Neutrophil (primary cell): Measurements from ENCODE around the gene LFNG.

Experiments used
- H3K27ac ChIP-seq: fragments of 200-600 bp; sonication (generic); 2 replicates; pipeline ENCODE4 v1.5.1; 2016; ENCODE audit warnings: mild to moderate bottlenecking, moderate library complexity
- H3K27me3 ChIP-seq: fragments of 200-600 bp; sonication (generic); 2 replicates; pipeline ENCODE4 v1.6.0; 2016; ENCODE audit warnings: mild to moderate bottlenecking
- H3K36me3 ChIP-seq: fragments of 200-600 bp; sonication (generic); 2 replicates; pipeline ENCODE4 v1.5.1; 2017
- H3K4me1 ChIP-seq, 2 experiments: fragments of 200-600 bp in 1 of 2; sonication (generic) in 1 of 2; 1 replicate in 1 of 2; 2 replicates in 1 of 2; pipeline versions ENCODE4 v1.5.1 to v1.6.1; 2013 to 2016; ENCODE audit warnings: low read depth in 1 of 2, low read length in 1 of 2, mild to moderate bottlenecking in 1 of 2, moderate library complexity in 1 of 2; ENCODE audit not compliant: control insufficient read depth in 1 of 2, insufficient read depth in 1 of 2
- H3K4me3 ChIP-seq, 2 experiments: fragments of 200-600 bp in 1 of 2; sonication (generic) in 1 of 2; 1 replicate in 1 of 2; 2 replicates in 1 of 2; pipeline ENCODE4 v1.5.1; 2013 to 2016; ENCODE audit warnings: low read depth in 1 of 2, low read length in 1 of 2, mild to moderate bottlenecking in 1 of 2, moderate library complexity in 1 of 2
- H3K9me3 ChIP-seq: fragments of 200-600 bp; sonication (generic); 2 replicates; pipeline ENCODE4 v1.5.1; 2016
- TF ChIP-seq, protein P1 (sequence below): fragments of 200-600 bp; sonication (generic); IDR thresholded peaks from 2 replicates; pipeline ENCODE4 v1.5.1; 2016; ENCODE audit warnings: antibody characterized with exemption

Gene LFNG

DNA sequence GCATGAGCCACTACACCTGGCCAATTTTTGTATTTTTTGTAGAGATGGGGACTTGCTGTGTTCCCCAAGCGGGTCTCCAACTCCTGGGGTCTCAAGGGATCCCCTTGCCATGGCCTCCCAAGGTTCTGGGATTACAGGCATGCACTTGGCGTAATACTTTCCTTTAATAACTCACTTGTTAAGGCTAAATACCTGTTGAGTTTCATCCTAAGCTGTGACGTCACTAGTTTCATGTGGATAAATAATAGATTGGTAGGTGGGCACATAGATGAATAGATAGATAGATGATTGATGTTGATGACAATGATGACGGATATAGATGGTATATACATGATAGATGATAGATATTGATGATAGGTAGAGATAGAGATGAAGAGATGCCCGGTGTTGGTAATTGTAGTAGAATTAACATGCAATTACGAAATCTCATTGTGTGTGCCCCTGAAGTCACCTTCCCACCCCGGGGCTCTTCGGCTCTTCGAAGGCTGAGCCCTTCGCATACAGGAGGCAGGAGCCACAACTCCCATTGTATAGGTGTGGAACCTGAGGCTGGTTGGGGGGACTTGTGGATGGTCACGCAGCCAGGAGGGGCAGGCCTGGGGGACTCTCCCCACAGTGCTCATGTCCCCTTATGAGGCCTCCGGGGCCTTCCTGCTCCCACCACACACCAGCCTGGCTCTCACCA is 45.9 kb upstream of the LFNG start:
- Histone ChIP-seq H3K27me3 (peaks cover 30% of the 10 kb centered on the region), H3K36me3 (no peaks in the 10 kb centered on the region), H3K9me3 (no peaks in the 10 kb centered on the region), H3K4me1 (peaks cover 19 to 30% of the 10 kb centered on the region in 2 experiments), H3K27ac (no peak overlapping the region), H3K4me3 (no peak overlapping the region)
- TF ChIP-seq, protein P1, sequence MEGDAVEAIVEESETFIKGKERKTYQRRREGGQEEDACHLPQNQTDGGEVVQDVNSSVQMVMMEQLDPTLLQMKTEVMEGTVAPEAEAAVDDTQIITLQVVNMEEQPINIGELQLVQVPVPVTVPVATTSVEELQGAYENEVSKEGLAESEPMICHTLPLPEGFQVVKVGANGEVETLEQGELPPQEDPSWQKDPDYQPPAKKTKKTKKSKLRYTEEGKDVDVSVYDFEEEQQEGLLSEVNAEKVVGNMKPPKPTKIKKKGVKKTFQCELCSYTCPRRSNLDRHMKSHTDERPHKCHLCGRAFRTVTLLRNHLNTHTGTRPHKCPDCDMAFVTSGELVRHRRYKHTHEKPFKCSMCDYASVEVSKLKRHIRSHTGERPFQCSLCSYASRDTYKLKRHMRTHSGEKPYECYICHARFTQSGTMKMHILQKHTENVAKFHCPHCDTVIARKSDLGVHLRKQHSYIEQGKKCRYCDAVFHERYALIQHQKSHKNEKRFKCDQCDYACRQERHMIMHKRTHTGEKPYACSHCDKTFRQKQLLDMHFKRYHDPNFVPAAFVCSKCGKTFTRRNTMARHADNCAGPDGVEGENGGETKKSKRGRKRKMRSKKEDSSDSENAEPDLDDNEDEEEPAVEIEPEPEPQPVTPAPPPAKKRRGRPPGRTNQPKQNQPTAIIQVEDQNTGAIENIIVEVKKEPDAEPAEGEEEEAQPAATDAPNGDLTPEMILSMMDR = no peak

DNA sequence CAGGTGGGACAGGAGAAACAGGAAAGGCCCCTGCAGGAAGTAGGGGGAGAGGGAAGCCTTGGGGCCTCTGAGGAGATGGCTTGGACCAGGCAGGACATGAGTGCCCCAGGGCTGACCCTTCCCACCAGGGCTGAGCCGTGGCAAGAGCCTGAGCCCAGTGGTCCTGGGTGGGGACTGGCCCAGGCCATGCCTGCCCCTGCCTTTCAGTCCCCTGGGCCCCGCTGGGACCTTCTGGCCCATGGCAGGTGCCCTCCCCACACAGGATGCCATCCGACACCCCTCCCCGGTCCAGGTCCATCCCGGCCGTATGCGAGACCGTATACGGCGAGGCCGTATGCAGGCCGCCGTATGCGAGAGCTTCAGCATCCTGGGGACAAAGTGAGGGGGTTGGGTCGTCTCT is 45.4 kb upstream of the LFNG start:
- Histone ChIP-seq H3K9me3 (no peaks in the 10 kb centered on the region), H3K4me3 (no peak overlapping the region), H3K4me1 (peaks cover 15 to 24% of the 10 kb centered on the region in 2 experiments), H3K27ac (no peak overlapping the region), H3K27me3 (peaks cover 36% of the 10 kb centered on the region), H3K36me3 (no peaks in the 10 kb centered on the region)
- TF ChIP-seq, protein P1 = no peak

DNA sequence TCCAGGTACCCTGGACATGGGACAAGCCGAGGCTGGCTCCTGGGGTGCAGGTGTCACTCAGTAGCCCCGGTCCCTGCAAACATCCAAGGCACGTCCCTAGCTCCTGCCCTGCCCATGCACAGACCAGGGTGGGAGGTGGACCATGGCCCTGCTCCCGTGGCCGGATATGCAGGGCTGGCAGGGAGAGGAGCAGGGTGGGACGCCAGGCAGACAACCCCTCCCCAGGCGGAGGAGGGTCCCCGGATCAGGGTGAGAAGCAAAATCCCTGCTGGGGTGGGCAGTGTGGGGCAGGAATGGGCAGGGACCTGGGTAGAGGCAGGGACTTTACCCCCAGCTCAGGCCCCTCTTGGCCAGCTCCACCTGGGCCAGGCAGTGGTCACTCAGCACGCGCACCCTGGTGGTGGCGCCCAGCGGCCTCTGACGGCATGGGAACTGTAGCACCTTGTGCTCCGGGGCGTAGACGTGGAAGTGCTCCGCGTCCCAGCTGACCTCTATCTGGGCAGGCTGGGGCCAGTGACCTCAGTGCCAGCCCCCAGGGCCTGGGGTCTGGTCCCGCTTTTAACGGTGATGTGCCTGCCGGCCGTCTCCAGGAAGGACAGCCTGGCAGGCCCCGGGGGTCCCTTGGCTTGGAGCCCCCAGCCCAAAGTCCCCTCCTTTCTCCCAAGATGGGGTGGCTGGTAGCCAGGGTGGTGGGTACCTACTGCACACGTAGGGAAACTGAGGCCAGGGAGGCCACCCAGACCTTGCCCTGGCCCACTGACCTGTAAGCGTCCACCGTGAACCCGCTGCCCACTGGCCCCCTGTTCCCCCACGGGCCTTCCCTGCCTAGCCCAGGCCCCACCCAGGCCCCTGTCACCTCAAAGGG is 44.5 kb upstream of the LFNG start:
- no peak overlapping the region for H3K4me3 ChIP-seq
- no peaks in the 10 kb centered on the region for H3K9me3 ChIP-seq
- H3K36me3 ChIP-seq = no peaks in the 10 kb centered on the region
- no peak overlapping the region for H3K27ac ChIP-seq
- TF ChIP-seq, protein P1 = no peak
- peaks cover 7 to 16% of the 10 kb centered on the region in 2 experiments for H3K4me1 ChIP-seq
- H3K27me3 ChIP-seq = peaks cover 40% of the 10 kb centered on the region

DNA sequence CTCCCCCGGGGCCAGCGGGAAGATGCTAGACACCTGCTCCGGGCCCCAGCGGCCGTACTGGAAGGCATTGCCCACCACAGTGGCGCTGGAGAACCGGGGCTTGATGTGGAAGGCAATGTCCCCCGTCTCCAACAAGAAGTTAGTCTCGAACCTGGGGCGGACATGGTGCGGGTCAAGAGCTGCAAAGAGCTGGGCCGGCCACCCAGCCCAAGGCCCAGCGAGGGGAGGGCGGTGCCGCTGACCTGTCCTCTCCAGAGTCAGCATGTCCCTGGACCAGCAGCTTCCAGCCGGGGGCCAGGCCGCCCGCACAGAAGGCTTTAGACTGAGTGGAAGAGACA is 43.9 kb upstream of the LFNG start:
- H3K27me3 ChIP-seq = peaks cover 40% of the 10 kb centered on the region
- H3K27ac ChIP-seq = no peak overlapping the region
- H3K4me1 ChIP-seq = peaks cover under 1 to 12% of the 10 kb centered on the region in 2 experiments
- H3K36me3 ChIP-seq = no peaks in the 10 kb centered on the region
- no peak overlapping the region for H3K4me3 ChIP-seq
- TF ChIP-seq, protein P1 = no peak
- no peaks in the 10 kb centered on the region for H3K9me3 ChIP-seq

DNA sequence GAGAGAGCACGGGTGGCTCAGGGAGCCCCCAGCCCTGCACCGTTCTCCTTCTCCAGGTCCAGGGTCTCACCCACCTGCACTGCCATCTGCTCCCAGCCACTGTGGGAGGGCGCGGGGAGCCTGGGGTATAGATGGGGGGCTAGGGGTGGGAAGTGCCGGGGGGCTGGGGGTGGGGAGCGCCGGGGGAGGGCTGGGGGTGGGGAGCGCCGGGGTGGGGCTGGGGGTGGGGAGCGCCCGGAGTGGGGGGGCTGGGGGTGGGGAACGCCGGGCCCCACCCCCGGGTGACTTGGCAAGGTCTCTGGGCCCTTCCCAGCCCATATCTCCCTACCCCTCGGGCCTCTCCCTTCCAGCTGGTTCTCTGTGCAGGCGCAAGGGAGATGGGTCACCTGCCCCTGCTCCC is 43.3 kb upstream of the LFNG start, which contains the start of gene GRIFIN:
TSS of gene GRIFIN (minus strand) at position 101 of the 400 bp plus-strand sequence. CDS start at position 86, 15 bp downstream.
- TF ChIP-seq, protein P1 = no peak
- Histone ChIP-seq H3K4me3 (no peak within 1 kb of the TSS), H3K9me3 (no peaks in the 10 kb centered on the region), H3K4me1 (peaks cover 0 to 10% of the 10 kb centered on the region in 2 experiments), H3K27me3 (peaks cover 37% of the 10 kb centered on the region), H3K27ac (no peak within 1 kb of the TSS), H3K36me3 (no peaks in the 10 kb centered on the region)
